ENCODE measurements around the gene CACNB3. TPM values are rescaled to one million over a fixed set of nuclear protein-coding genes. Genes with fewer than 3 reads are reported as not detected.

CACNB3 gene
- total RNA-seq, 1 experiment from 2014 or later, result 23.8 TPM

DNA sequence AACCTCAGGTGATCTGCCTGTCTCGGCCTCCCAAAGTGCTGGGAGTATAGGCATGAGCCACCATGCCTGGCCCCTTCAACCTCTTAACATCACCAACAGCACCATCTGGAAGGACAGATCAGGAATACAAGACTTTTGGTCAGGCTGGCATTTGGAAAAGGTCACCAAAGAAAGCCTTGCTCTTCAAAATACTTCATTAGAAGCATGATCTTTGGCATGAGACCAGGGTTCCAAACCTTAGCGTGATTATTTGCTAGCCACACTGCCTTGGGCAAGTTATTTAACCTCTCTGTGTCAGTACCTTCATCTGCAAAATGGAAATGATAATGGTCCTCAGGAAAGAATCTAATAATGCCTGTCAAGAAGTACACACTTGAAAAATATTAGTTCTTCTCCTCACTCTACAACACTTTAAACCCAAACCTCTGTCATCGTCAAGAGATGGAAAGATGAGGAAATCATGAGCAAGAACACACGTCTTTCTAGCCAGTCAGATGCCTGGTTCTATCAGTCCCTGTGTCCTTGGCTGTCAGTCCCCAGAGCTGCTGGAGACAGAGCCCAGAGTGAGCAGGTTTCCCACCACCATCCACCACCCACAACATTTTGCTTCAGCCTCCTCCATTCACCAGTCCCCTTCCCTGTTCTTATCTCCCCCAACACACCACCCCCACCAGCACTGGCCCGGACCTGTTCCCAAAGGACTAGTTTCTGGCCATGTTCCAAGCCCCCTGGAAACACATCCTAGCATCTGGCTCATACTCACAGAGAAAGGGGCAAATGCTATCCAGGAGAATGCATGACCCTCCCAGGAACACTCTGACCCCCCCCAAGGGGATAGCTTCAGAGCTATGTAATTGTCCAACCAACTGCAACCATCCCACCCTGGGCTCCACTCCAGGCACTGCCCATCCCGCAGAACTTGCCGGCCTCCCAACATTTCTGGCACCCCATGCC lies 31.4 kb upstream of the CACNB3 start:
- TF ChIP-seq EZH2 (IDR thresholded peaks at IDR 0.05; ENCODE audit: borderline replicate concordance, low read depth, low read length, poor library complexity, severe bottlenecking), result no peak
- Histone ChIP-seq H3K36me3 (ENCODE audit: insufficient read depth, low read length, poor library complexity, severe bottlenecking) (no peaks in the 10 kb centered on the region), H3K27me3 (replicated peaks; ENCODE audit: insufficient read depth, low read depth, low read length, poor library complexity) (no peaks in the 10 kb centered on the region), H3K4me1 (ENCODE audit: insufficient read depth, low read length, poor library complexity, severe bottlenecking) (peaks cover 12% of the 10 kb centered on the region), H3K27ac (ENCODE audit: low read depth, low read length, poor library complexity, severe bottlenecking) (no peak overlapping the region), H3K4me3 (ENCODE audit: low read depth, low read length, poor library complexity, severe bottlenecking) (no peak overlapping the region), H3K9me3 (ENCODE audit: low read depth, low read length, poor library complexity, severe bottlenecking) (no peaks in the 10 kb centered on the region)
- ChIA-PET CTCF (no interaction called here), POLR2A (ENCODE audit: low non-redundant PET) (no interaction called here)
- no TSS peak for BruUV-seq (replicated peaks)
- intact Hi-C loops (cut with micrococcal nuclease; ENCODE audit: unreplicated experiment), result no loop called here
- DNase-seq (ENCODE audit: low spot score), result no peak

- ChIA-PET CTCF (no interaction called here), POLR2A (ENCODE audit: low non-redundant PET) (no interaction called here)
- no peaks in the 10 kb centered on the region for H3K9me3 ChIP-seq (ENCODE audit: low read depth, low read length, poor library complexity, severe bottlenecking)
- peak overlapping the region; percentile 41 for H3K27ac ChIP-seq (ENCODE audit: low read depth, low read length, poor library complexity, severe bottlenecking)
- H3K27me3 ChIP-seq (replicated peaks; ENCODE audit: insufficient read depth, low read depth, low read length, poor library complexity), result no peaks in the 10 kb centered on the region
- no peak for TF ChIP-seq CTCF (conservative IDR thresholded peaks at IDR 0.05; ENCODE audit: low read depth, low read length)
- DNase-seq (ENCODE audit: low spot score), result no peak
- no peaks in the 10 kb centered on the region for H3K36me3 ChIP-seq (ENCODE audit: insufficient read depth, low read length, poor library complexity, severe bottlenecking)
- peak overlapping the region; percentile 89 for H3K4me3 ChIP-seq (ENCODE audit: low read depth, low read length, poor library complexity, severe bottlenecking)
- H3K4me1 ChIP-seq (ENCODE audit: insufficient read depth, low read length, poor library complexity, severe bottlenecking), result peaks cover 12% of the 10 kb centered on the region
- no TSS peak for BruUV-seq (replicated peaks)
- intact Hi-C loops (cut with micrococcal nuclease; ENCODE audit: unreplicated experiment), result no loop called here
These were observed 30.3 kb upstream of the CACNB3 start for GRCh38 chr12:48787791-48788523.

DNA sequence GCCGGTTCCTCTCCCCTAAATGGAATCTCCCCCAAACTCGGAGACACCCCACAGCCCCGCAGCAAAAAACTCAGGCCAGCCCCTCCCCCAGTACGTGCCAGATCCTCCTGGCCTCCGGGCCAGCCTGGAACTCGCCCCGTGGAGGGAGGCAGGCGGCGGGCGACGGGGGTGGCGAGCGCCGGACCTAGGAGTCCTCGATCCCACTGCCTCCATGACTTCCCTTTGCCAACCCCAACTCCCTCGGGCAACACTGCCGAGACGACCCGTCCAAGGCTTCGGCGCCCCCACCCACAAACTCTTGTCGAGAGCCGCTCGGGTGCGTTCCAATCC lies 29.8 kb upstream of the CACNB3 start:
- H3K4me3 ChIP-seq (ENCODE audit: low read depth, low read length, poor library complexity, severe bottlenecking), result peak overlapping the region; percentile 89
- DNase-seq (ENCODE audit: low spot score), result no peak
- peaks cover 12% of the 10 kb centered on the region for H3K4me1 ChIP-seq (ENCODE audit: insufficient read depth, low read length, poor library complexity, severe bottlenecking)
- no peak for TF ChIP-seq EZH2 (IDR thresholded peaks at IDR 0.05; ENCODE audit: borderline replicate concordance, low read depth, low read length, poor library complexity, severe bottlenecking)
- TF ChIP-seq CTCF (conservative IDR thresholded peaks at IDR 0.05; ENCODE audit: low read depth, low read length), result no peak
- no peaks in the 10 kb centered on the region for H3K9me3 ChIP-seq (ENCODE audit: low read depth, low read length, poor library complexity, severe bottlenecking)
- H3K27ac ChIP-seq (ENCODE audit: low read depth, low read length, poor library complexity, severe bottlenecking), result peak overlapping the region; percentile 41
- no TSS peak for BruUV-seq (replicated peaks)
- CTCF ChIA-PET, result interaction anchor here (0.6 kb wide), 2 partner anchors 35 to 169 kb away, joined by 3 to 6 read pairs; no protein-coding TSS in a partner anchor
- intact Hi-C loops (cut with micrococcal nuclease; ENCODE audit: unreplicated experiment), result no loop called here
- POLR2A ChIA-PET (ENCODE audit: low non-redundant PET), result no interaction called here
- no peaks in the 10 kb centered on the region for H3K36me3 ChIP-seq (ENCODE audit: insufficient read depth, low read length, poor library complexity, severe bottlenecking)
- H3K27me3 ChIP-seq (replicated peaks; ENCODE audit: insufficient read depth, low read depth, low read length, poor library complexity), result no peaks in the 10 kb centered on the region
